Urothelium cell line (cell line): Measurements from ENCODE around the gene CTBP2.
"Not testable (repeated sequence)": the region's sequence is repeated elsewhere in the genome, so short reads cannot be mapped to it uniquely, and the experiment has no call there.

Experiments used
- DNase-seq: peaks from one replicate; pipeline ENCODE4 v3.0.0; 2011; ENCODE audit warnings: low spot score, mixed read lengths
- FAIRE-seq: peaks from 2 replicates; lab custom pipeline; 2011; peaks lifted over from hg19 to GRCh38; lab: Jason Lieb, UNC

The CTBP2 gene

DNA sequence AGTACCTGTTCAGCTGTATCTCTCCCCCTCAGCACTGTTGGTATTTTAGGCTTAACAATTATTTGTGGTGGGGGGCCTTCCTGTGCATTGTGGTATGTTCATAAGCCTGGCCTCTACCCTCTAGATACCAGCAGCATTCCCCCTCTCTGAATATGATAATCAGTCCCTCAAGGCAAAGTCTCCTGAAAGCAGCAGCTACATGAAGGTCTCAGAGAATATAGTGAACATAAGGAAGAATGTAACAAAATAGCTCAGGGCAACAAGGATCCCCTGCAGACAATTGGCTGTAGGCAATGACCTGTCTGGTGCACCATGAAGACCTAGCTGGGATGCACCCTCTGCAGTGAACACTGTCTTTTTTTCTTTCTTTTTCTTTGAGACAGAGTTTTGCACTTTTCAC lies 86.4 kb downstream of the CTBP2 start:
- no peak for DNase-seq
- no peak for FAIRE-seq

DNA sequence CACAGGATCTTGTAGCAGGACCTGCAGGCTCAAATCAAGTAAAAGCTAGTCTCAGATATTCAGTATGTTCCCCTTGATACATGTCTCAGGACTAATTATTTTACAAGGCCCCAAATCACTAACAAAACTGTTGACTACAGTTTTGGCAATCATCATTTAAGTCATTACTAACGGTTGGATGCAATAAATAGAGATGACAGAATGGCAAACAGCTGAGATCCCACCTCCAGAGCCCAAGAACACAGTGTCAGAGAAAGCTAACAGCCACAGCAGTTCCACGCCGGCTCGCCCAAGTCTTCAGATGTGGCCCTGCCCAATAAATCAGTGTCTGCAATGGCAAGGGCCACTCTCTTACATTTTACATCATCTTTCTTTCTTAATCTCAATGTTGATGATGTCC lies 87.6 kb downstream of the CTBP2 start:
- DNase-seq: no peak
- FAIRE-seq: no peak

DNA sequence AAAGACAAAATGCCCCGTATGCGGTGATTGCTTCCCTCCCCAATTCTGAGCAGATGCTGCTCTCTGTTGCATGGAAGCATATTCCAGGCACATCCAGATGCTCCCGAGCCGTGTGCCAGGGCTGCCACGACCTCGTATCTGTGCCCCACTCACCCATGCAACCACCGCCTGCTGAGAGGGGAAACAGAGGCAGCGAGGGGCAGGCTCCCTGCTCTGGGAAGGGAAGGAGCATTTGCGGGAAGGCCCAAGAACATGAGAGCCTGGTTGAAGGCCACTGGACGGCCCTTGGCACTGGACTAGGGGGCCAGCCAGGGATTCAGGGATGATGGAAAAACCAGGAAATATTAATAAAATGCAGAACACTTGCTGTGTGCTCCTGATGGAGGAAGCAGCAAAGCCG lies 89.4 kb downstream of the CTBP2 start:
- FAIRE-seq (no peak), DNase-seq (no peak)

DNA sequence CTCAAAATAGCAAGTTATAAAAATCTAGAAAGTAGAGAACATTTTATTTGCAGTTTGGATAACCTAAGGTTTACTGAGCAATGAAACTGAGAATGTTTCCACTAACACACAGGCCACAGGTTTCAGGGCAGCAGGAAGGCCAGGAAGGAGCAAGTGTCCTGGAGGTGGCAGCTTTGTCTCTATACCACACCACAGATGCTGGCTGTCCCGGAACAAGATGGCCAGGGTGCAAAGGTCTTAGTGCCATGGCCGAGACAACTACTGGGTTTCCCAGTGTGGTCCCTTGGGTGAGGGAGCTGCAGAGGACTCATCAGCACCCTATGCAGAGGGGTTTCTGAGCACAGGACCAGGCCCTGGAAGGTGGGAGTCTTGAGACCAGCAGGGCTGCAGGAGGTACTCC lies 92.0 kb downstream of the CTBP2 start:
- no peak for DNase-seq
- no peak for FAIRE-seq

DNA sequence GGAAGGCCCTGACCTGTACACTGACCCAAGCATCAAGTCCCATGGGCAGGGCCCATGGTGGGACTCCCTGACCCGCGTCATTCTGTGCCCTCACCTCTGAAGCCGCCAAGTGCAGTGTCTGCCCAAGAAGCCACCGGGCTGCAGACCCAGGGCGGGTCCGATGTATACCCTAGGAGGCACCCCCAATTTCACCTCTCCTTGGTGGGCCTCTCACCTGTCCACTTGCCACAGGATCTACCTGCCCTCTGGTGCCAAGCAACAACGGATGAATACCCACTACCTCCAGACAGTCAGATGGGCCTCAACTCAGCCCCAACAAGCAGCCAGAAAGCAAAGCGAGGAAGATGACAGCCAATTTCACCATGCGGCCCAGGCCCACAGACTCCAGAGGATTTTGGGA lies 92.6 kb downstream of the CTBP2 start:
- FAIRE-seq (no peak), DNase-seq (no peak)

DNA sequence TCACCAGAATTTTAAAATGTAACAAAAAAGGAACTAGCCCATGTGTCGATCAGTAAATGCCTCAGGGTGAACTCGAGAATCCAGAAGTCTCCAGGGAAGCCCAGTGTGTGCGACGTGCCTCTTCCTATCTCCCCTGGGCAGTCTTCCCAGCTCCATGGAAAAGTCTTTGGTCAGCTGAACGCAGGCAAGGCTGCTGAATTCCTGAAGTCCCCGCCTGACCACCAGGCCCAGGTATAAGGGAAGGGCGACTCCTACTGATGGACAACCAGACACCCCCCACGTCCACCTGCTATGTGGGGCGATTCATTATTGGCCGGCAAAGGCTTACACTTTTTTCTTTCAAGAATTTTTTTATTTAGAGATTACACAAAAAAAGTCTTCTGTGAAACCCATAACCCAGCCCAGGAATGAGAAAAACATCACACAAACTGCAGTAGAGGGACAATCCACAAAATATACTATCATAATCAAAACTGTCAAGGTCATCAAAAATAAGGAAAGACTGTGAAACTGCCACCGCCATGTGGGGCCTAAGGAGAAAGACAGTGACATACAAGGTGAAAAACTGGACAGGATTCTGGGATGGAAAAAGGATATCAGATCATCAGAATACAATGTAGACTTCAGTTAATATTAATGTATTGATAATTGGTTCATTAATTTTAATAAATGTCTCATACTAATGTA lies 93.5 kb downstream of the CTBP2 start:
- FAIRE-seq: no peak
- DNase-seq: no peak

DNA sequence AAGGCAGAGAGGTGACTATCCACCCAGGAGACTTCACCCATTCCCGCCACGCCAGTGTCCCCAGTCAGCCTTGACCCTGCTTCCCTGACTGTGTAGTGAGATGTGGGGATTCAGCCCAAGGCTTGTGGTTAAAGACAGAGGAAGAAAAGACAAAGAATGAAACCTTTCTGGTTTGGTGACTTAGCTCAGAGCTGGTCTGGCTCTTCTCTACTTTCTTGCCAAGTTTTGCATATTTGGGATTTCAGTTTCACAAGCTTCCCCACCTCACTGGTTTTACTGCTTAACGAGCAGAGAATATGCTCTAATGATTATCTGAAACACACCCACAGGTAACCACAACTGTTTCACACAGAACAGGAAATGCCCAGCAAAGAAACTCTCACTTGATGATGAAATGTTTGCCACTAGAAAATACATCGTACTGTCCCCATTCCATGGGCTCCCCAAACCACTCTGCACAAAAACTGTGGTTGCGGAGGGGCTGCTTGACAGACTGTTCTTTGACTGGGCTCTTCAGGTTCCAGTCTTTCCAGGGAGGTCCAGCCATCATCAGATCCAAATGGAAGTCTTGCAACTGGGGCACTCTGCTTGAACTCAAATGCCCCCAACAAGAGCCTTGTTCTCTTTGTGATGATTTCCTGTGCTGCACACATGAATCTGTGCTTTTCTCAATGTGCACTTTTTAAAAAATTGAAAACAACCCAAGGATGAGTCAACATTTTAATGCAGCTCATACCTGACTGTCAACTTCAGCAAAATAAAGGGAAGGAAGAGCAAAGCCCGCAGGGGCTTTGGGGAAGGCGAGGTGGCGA lies 95.5 kb downstream of the CTBP2 start:
- DNase-seq (peak; percentile 21), FAIRE-seq (no peak)

DNA sequence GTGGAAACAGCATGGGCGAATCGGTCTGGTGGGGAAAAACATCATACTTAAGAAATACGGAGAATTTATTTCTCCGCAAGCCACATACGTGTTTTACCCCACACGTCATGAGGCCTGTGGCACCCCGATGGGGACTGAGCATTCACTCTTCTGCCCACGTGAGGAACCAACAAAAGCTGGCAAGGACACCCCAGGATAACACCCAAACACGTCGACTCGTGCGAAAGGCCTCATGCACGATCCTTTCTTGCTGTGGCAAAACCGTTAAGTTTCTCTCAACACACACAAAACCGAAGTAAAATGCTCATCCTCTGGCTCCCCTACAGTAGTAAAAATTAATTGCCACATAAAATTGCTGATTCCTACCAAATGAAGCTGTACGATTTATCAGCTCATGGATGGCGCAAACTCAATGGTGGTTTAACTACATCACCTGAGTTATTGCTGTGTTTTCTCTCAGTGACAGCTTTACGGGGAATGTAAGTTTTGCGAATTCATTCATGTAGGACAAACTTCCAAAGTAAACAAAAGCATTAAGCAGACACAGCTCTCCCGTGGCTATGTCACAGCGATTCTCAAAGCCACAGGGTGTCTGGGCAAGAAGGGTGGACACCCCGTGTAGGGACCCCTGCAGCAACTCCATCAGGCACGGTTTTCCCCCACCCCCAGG lies 97.0 kb downstream of the CTBP2 start:
- FAIRE-seq (no peak), DNase-seq (no peak)

DNA sequence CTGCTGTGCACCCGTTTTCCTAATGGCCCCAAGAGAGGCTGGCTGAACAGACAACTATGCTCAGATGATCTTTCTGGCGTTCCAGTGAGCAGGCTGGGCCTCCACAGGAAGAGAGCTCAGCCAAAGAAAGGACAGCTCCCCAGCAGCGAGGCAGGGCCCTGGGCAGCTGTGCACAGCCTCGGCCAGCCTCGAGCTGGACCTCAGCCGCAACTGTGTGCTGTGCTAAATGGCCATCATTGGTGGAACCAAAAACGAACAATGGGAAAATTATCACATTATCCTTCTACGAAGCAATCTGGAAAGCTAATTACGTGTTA lies 97.5 kb downstream of the CTBP2 start:
- FAIRE-seq: no peak
- no peak for DNase-seq

DNA sequence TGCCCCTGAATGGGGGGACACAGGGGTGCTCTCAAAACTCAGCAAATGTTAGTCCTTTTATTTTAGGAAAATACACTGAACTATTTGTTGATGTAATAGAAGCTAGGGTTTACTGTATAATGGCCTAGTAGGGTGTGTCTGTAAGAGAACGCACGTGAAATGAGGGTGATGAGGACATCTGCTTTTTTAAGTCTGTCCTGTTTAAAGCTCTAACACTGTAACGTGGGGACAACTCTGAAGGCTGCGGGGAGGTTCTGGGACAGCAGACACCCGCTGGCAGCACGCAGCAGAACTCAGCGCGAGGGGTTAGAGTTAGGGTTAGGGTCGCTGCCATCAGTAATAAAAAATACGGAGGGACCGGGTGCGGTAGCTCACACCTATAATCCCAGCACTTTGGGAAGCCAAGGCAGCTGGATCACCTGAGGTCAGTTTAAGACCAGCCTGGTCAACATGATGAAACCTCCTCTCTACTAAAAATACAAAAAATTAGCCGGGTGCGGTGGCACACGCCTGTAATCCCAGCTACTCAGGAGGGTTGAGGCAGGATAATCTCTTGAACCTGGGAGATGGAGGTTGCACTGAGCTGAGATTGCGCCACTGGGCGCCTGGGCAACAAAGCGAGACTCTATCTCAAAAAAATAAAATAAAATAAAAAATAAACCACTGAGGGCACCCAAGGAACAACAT lies 98.0 kb downstream of the CTBP2 start:
- no peak for FAIRE-seq
- DNase-seq: no peak

DNA sequence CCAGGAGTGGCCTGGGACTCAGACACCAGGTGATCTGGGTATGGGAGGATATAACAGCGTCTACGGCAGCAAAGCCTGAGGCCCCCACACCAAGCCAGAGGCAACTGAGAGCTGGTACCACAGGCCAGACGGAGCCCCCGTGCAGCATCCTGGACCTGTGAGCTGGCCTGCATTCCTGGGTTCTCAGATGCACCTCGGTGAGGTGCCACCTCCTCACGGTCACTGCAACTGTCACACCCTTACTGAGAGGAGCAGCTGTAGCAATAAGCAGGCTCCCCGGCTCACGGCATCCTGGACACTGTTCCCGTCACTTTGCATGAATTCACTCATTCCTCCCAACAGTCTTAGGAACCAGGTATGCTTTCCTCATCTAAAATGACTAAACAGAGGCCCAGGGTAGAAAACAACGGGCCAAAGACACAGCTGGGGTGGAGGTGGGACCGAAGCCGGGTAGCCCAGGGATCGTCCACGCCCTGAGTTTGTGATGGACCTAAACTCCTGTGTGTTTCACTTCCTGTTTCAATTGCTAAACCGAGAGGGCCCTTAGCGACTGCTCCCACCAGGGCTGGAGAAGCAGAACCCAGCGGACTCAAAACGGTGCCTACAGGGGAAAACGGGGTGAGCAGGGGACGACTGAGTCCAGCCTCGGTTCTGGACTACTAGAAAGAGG lies 98.7 kb downstream of the CTBP2 start:
- DNase-seq (no peak), FAIRE-seq (no peak)

DNA sequence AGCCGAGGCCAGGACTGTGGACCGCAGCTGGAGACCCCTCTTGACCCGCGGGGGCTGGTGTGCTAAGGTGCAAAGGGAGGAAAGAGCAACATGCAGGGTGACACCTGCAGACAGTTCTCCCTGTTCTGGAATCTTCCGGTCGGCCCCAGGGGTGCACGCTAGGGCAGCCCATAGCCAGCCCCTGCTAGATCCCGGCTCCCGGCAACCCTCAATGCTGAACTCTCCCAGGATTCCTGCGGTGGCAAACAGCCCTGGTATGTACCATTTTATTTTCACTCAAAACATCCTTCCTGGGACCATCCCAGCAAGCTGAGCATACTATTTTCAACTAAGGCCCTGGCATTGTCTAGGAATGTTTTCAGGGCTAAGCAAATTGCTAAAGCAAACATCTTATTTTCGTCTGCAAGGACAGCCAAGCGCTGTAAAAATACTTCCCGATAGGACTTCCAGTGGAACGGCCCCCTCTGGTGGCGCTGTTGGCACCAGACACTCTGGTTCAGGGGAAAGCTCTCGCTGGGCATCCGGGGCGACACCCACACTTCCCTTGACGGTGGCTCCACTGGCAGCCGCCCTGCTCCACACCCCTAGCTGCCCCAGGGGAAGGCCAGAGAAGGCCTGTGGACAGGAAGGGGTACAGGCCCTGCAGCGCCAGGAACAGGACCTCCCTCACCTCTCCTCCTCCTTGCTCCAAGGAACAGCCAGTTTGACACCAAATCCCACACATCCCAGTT lies 99.4 kb downstream of the CTBP2 start:
- peak; percentile 27 for DNase-seq
- FAIRE-seq: no peak

DNA sequence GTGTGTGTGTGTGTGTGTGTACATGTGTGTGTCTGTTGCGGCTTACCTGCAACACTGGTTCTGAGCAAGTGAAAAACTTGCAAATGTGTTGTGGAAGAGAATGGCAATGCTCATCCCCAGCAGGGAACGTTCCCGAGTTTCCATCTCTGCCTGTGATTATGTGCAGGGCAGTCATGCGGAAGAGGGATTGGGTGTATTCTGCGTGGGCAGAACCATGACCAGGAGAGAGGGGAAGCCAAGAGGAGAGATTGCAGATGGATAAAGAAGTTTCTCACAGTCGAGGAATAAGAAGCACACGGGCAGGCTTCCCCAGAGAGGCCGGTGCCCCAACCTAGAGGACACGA lies 99.9 kb downstream of the CTBP2 start:
- no peak for DNase-seq
- no peak for FAIRE-seq

DNA sequence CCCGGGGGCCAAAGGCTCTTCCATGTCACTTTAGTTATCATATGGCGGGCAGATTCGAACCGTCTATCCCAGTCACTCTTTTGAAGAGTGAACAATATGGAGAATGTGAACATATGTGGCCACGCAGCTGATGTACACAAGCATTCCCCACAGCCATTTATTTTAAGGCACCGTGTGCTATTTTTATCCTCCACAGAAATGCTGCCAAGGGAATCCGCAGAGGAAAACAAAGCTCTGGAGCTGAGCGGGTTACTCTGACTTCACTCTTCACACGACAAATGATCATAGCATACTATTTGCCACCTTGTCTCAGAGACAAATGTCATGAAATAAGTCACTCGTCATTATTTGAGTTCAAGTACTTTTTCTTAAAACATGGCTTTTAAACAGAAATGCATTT lies 100.3 kb downstream of the CTBP2 start:
- no peak for FAIRE-seq

DNA sequence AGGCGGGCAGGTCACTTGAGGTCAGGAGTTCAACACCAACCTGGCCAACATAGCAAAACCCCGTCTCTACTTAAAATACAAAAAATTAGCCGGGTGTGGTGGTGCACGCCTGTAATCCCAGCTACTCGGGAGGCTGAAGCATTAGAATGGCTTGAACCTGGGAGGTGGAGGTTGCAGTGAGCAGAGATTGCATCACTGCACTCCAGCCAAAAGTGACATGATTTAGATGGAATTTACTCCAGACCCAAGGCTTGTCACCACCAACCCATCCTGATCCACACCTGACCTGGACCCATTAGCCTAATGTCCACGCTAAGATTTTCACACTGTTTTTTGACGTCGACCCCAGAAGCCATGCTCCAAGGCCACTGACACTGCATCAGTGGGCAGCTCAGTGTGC lies 101.0 kb downstream of the CTBP2 start:
- FAIRE-seq: not testable (repeated sequence)

More for the DNA sequence above, 100.3 kb downstream of the CTBP2 start:
- DNase-seq: no peak

DNA sequence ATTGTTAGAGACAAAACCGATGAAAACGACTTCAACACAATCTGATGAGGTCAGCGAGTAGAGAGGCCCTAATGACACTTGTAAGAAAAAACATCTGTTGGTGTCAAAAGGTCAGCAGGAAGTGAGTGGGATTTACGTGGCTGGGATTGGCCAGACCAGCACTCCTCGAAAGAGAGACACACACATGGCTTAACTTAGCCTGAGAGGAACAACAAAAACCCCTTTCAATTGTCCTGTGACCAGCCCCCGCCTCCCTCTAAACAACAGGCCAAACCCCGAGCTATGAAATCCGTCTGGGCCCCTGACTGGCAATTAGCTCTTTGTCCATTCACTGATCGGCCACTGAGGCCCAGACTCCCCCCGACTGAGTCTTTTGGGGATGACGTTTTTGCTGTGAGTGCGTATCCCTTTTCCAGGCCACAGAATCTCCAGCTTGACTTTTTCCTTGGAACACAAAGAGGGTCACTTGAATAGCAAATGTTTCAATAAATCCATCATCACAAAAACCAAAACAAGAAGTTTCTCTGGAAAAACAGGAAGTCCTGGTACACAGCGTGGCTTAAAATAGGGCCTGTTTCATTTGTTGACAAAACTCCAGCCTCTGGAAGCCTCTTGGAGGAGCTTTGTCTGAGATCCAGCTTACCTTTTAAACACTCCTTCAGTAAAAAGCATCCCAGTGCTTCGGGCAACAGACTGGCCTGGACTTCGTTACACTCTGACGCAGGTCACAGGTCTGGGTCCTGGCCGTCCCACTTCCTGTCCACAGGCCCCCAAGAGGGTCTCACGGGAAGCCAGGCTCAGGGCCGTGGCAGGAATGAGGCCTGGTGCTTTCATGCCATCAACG lies 103.0 kb downstream of the CTBP2 start:
- peak; percentile 25 for DNase-seq
- no peak for FAIRE-seq

More for the DNA sequence above, 101.0 kb downstream of the CTBP2 start:
- DNase-seq: not testable (repeated sequence)

DNA sequence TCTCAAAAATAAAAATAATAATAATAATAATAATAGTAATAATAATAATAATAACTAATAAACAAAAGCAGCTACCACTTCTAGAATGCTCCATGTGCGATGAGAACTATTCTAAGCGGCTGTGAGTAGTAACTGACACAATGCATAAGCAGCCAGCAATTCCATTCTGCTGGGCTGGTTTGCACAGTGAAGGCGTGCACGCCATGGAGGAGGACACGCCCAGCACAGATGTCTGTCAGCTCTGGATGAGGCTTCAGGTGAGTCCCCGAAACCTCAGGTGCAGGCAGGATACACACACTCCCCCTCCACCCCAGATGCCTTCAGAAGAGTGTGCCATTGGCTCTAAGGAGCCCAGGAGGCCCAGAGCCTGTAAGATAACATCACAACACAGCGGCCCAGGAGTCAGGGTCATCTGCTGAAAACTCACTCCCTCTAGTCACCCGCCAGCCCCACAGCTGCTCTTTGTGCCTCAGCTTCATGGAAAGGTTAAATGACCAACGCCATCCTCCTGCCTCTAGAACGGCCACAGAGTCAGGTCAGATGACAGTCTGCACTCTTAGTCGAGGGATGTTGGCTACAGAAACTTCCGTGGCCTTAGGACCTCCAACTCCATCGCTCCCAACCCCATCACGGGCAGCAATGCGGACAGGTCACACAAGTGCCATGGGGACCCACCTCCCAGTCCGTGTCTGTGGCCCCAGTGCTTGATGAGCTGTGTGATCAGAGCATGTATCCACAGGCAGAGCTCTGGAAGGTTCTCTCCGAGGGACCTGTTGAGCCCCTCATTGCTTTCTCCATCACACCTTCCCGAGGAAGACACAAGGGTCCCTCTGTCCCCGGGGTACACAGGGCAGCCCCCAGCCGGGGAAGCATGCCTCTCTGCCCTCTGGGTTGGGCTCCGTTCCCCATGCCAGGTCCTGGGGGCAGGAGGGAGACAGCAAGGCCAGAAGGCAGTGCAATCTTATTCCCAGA lies 103.9 kb downstream of the CTBP2 start:
- no peak for FAIRE-seq

DNA sequence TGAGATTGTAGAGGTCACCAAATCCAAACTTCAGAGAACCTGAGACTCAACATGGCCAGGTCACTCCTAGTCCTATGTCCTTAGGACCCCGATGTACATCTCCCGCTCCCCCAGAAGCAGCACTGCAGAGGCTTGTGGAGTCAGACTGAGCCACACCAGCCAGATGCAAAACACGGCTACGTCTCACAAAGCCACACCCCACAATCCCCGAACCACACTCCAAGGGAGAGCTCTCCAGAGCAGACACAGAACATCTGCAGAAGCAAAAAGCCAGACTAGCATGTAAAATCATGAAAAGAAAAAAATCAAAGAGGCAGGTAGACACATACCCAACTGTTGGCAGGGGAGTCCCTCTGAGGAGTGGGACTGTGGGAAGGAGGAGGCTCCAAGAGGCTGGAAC lies 104.9 kb downstream of the CTBP2 start:
- no peak for FAIRE-seq

More for the DNA sequence above, 103.9 kb downstream of the CTBP2 start:
- DNase-seq: no peak

More for the DNA sequence above, 104.9 kb downstream of the CTBP2 start:
- no peak for DNase-seq
